ENCODE results near the gene TNNI3K.

- TF ChIP-seq YY1 (IDR thresholded peaks at IDR 0.05; ENCODE audit: insufficient read depth, insufficient read length) (no peak), SUZ12 (IDR thresholded peaks at IDR 0.05; ENCODE audit: extremely low read depth, insufficient read depth, insufficient read length) (no peak)
Measured at GRCh38 chr1:74468982-74469603, 233.9 kb downstream of the TNNI3K start.
